CD4-positive, CD25-positive, alpha-beta regulatory T cell (primary cell): ENCODE results near the gene ACSBG1. TPM values are rescaled to one million over a fixed set of nuclear protein-coding genes. Genes with fewer than 3 reads are reported as not detected.
A peak's percentile ranks its signal among the peaks of the same experiment; 100 is the strongest.

ENCODE experiments used
- ATAC-seq, 2 donors: fragments of 150-1000 bp; cut with Tn5 transposase; one replicate each; pipeline ENCODE4 v1.10.0; 2021; ENCODE audit warnings: low read depth in 2 of 2, moderate number of reproducible peaks in 2 of 2, moderate library complexity in 1 of 2
- DNase-seq, 3 donors: peaks; one replicate each; pipeline versions ENCODE4 v3.0.0 to v3.0.0-alpha.2; 2012 to 2022; ENCODE audit warnings: mixed read lengths in 1 of 3
- H3K27ac ChIP-seq: one replicate; pipeline ENCODE4 v1.7.0; 2013; ENCODE audit warnings: mild to moderate bottlenecking, low read length; ENCODE audit not compliant: insufficient read depth, poor library complexity, severe bottlenecking
- H3K27me3 ChIP-seq: one replicate; pipeline ENCODE4 v1.7.0; 2013; ENCODE audit warnings: low read length; ENCODE audit not compliant: control insufficient read depth, insufficient read depth
- H3K36me3 ChIP-seq: one replicate; pipeline ENCODE4 v1.7.0; 2013; ENCODE audit warnings: mild to moderate bottlenecking, low read length, moderate library complexity; ENCODE audit not compliant: control insufficient read depth, insufficient read depth
- H3K4me1 ChIP-seq: 2 replicates; pipeline ENCODE4 v1.7.0; 2013; ENCODE audit warnings: mild to moderate bottlenecking, low read length; ENCODE audit not compliant: insufficient read depth, control insufficient read depth, poor library complexity, severe bottlenecking
- H3K4me3 ChIP-seq: one replicate; pipeline ENCODE4 v1.7.0; 2013; ENCODE audit warnings: low read depth, mild to moderate bottlenecking, low read length, moderate library complexity
- H3K9me3 ChIP-seq, 2 experiments: 1 replicate in 1 of 2; 2 replicates in 1 of 2; pipeline ENCODE4 v1.7.0; 2013; ENCODE audit warnings: low read length in 2 of 2, mild to moderate bottlenecking in 1 of 2, moderate library complexity in 1 of 2; ENCODE audit not compliant: control insufficient read depth in 2 of 2
- H3K27ac Mint-ChIP-seq, 3 donors: one replicate each; pipeline ENCODE4 v1.8.0; 2020 to 2022; ENCODE audit warnings: mild to moderate bottlenecking in 3 of 3, mixed read lengths in 3 of 3, moderate library complexity in 2 of 3
- H3K27me3 Mint-ChIP-seq: one replicate; pipeline ENCODE4 v1.8.0; 2022; ENCODE audit warnings: mild to moderate bottlenecking, mixed read lengths
- H3K36me3 Mint-ChIP-seq: one replicate; pipeline ENCODE4 v1.8.0; 2020; ENCODE audit warnings: mixed read lengths
- H3K4me1 Mint-ChIP-seq, 4 donors: one replicate each; pipeline ENCODE4 v1.8.0; 2020 to 2022; ENCODE audit warnings: mixed read lengths in 4 of 4, mild to moderate bottlenecking in 1 of 4
- H3K4me3 Mint-ChIP-seq, 4 donors: one replicate each; pipeline ENCODE4 v1.8.0; 2020 to 2022; ENCODE audit warnings: mild to moderate bottlenecking in 4 of 4, mixed read lengths in 4 of 4, moderate library complexity in 3 of 4
- H3K9me3 Mint-ChIP-seq, 7 donors: one replicate each; pipeline ENCODE4 v1.8.0; 2020 to 2022; ENCODE audit warnings: mixed read lengths in 7 of 7, mild to moderate bottlenecking in 3 of 7, moderate library complexity in 2 of 7
- polyA plus RNA-seq, 4 donors: library from polyadenylated mRNA; unstranded; fragments of 300-500 nt; fragmentation: Illumina TruSeq; gene quantifications; one replicate each; pipeline ENCODE4 v1.2.3, GENCODE V29; 2021
- total RNA-seq: library from RNA; stranded (reverse); gene quantifications from one replicate; pipeline ENCODE4 v1.2.3, GENCODE V29; 2022

ACSBG1 gene
- total and polyA plus RNA-seq, 5 donors from 2014 or later = 0.06 to 0.25 TPM; not detected in 3

DNA sequence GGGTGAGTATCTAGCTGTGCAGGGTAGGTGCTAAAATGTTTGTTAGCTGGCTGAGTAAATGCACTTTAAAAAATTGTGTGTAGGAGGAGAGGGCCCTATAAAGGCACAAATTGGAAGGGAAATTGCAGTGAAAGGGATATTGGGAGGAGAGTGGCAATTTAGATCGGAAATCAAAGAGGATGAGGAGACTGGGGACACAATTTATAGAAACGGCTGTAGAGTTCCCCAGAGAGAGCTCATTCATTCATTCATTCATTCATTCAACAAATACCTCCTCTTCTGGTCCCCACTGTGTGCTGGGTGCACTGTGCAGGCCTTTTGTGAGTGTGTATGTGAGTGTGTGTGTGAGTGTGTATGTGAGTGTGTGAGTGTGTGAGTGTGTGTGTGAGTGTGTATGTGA lies 32.4 kb upstream of the ACSBG1 start:
- H3K9me3 Mint-ChIP-seq = no peaks in the 10 kb centered on the region
- Histone ChIP-seq H3K27me3 (no peaks in the 10 kb centered on the region), H3K4me1 (peaks cover 20% of the 10 kb centered on the region), H3K27ac (no peak overlapping the region), H3K36me3 (peaks cover 11% of the 10 kb centered on the region), H3K4me3 (no peak overlapping the region), H3K9me3 (no peaks in the 10 kb centered on the region)
- peaks cover 4% of the 10 kb centered on the region for H3K27me3 Mint-ChIP-seq
- DNase-seq (no peak), ATAC-seq (no peak)
- H3K36me3 Mint-ChIP-seq = peaks cover 6% of the 10 kb centered on the region
- H3K27ac Mint-ChIP-seq = peak overlapping the region in 2 of 3 donors; percentile 93
- H3K4me1 Mint-ChIP-seq = peaks cover 15 to 55% (median 38%) of the 10 kb centered on the region in 4 donors
- H3K4me3 Mint-ChIP-seq = peak overlapping the region in 1 of 4 donors; percentile 97

DNA sequence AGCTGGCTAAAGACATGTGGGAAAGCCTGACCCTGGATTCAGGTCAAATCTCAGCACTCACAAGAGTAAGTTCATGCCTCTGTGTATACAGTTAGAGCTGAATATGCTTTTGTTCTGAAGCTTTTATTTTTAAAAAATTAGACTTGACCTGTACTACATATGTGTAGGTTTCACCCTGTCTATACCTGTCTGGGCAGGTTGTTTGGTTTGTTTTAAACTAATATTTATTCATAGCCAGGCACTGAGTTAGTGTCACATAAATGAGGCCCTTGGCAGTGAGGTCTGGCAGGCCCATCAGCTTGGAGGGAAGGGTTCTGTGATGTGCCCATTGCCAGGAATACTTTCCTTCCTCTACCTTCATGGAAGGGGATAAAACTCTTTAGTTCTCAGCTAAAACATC lies 31.9 kb upstream of the ACSBG1 start:
- peak overlapping the region; percentile 71 for H3K4me3 ChIP-seq
- DNase-seq = no peak
- peaks cover 10% of the 10 kb centered on the region for H3K36me3 ChIP-seq
- H3K27me3 ChIP-seq = no peaks in the 10 kb centered on the region
- Mint-ChIP-seq H3K4me3 (peak overlapping the region in 3 of 4 donors; percentile 90 to 97 (median 93)), H3K27ac (peak overlapping the region in 2 of 3 donors; percentile 93), H3K27me3 (peaks cover 4% of the 10 kb centered on the region), H3K9me3 (no peaks in the 10 kb centered on the region), H3K36me3 (peaks cover 6% of the 10 kb centered on the region), H3K4me1 (peaks cover 15 to 55% (median 38%) of the 10 kb centered on the region in 4 donors)
- H3K27ac ChIP-seq = no peak overlapping the region
- H3K4me1 ChIP-seq = peaks cover 20% of the 10 kb centered on the region
- H3K9me3 ChIP-seq = no peaks in the 10 kb centered on the region
- no peak for ATAC-seq

DNA sequence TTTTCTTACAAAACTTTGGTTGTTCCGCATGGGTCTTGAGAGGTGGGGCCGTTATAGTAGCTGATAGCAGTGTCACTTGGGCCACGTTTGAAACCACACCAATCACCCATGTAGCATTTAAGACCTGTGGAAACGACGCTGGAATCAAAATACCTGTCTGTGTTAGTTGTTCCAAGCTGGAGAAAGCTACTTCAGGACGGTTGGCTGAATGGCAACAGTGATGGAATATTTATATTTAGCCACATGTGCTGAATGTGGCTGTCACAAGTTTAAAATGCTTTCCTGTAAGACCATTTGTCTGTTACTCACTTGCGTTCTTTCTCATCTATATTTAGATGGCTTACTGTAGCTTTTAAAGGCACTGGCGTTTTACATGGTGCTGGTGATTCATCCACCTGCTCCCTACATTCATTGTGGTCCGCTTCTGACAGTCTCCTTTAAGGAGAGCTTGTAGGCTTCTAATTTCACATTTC lies 31.4 kb upstream of the ACSBG1 start:
- Histone ChIP-seq H3K27ac (peak overlapping the region; percentile 70), H3K4me3 (peak overlapping the region; percentile 71), H3K27me3 (no peaks in the 10 kb centered on the region), H3K9me3 (no peaks in the 10 kb centered on the region), H3K36me3 (peaks cover 6% of the 10 kb centered on the region), H3K4me1 (peaks cover 20% of the 10 kb centered on the region)
- peak in 1 of 3 donors; percentile 11 for DNase-seq
- Mint-ChIP-seq H3K9me3 (no peaks in the 10 kb centered on the region), H3K4me1 (peaks cover 15 to 55% (median 38%) of the 10 kb centered on the region in 4 donors), H3K27ac (peak overlapping the region; percentile 93 to 96 (median 95)), H3K27me3 (peaks cover 4% of the 10 kb centered on the region), H3K4me3 (peak overlapping the region; percentile 90 to 97 (median 92)), H3K36me3 (peaks cover 6% of the 10 kb centered on the region)
- ATAC-seq = no peak

DNA sequence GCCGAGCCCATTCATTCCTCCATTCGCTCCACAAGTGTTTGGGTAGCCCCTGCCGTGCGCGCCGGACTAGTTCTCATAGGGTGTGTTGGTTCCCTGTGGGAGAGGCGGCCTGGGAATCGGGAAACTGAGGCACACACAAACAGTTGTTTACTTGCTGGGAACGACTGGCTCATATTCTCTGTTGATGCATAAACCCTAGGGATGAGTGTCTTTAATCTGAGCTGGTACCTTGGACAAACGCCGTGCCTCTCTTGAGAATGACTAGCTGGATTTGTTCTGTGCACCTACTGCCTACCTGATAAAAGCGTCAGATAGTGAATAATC lies 30.7 kb upstream of the ACSBG1 start:
- peaks cover 3% of the 10 kb centered on the region for H3K36me3 ChIP-seq
- no peaks in the 10 kb centered on the region for H3K9me3 ChIP-seq
- H3K27me3 Mint-ChIP-seq = peaks cover 4% of the 10 kb centered on the region
- DNase-seq (no peak), ATAC-seq (no peak)
- H3K36me3 Mint-ChIP-seq = peaks cover under 1% of the 10 kb centered on the region
- H3K4me1 ChIP-seq = peaks cover 20% of the 10 kb centered on the region
- peaks cover 15 to 51% (median 37%) of the 10 kb centered on the region in 4 donors for H3K4me1 Mint-ChIP-seq
- H3K4me3 ChIP-seq = peak overlapping the region; percentile 71
- H3K27me3 ChIP-seq = no peaks in the 10 kb centered on the region
- H3K27ac ChIP-seq = peak overlapping the region; percentile 70
- H3K9me3 Mint-ChIP-seq = no peaks in the 10 kb centered on the region
- peak overlapping the region; percentile 93 to 96 (median 95) for H3K27ac Mint-ChIP-seq
- peak overlapping the region; percentile 90 to 97 (median 92) for H3K4me3 Mint-ChIP-seq

DNA sequence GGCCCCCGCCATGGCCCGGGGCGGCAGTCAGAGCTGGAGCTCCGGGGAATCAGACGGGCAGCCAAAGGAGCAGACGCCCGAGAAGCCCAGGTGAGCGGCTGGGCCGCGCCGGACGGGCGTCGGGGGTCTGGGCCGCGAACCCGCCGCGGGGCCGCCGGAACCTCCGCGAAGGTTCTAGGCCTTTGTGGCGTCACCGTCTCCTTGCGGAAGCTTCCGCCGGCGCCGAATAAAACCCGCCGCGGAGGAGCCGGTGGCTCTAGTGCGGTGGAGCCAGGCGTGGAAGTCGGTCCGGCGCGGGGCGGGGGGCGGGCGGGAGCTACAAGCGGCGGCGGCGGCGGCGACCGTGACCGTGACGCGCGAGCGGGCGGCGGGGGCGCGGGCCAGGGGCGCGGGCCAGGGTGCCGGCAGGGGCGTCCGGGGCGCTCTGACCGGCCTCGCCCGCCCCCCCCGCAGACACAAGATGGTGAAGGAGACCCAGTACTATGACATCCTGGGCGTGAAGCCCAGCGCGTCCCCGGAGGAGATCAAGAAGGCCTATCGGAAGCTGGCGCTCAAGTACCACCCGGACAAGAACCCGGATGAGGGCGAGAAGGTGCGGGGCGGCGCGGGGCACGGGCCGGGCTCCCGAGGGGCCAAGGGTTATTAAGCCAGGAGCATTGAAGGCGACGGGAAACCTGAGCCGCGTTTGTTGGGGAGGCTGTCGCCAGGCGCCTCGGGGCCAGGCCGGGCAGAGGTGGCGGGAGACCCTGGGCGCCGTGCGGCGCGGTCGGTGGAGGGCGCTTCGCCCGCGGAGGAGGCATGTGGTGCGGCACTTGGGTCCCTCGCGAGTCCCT lies 30.2 kb upstream of the ACSBG1 start, which contains the start of gene DNAJA4:
DNAJA4 (plus strand) TSS at position 259 of the 833 bp plus-strand sequence; CDS start at position 461, 202 bp downstream.
- Histone ChIP-seq H3K36me3 (peaks cover 3% of the 10 kb centered on the region), H3K27me3 (no peaks in the 10 kb centered on the region), H3K4me3 (peak within 1 kb of the TSS; percentile 71), H3K9me3 (no peaks in the 10 kb centered on the region), H3K4me1 (peaks cover 20% of the 10 kb centered on the region), H3K27ac (peak within 1 kb of the TSS; percentile 70)
- peak within 1 kb of the TSS; percentile 93 to 96 (median 95) for H3K27ac Mint-ChIP-seq
- ATAC-seq = peak; percentile 72 to 78
- peak; percentile 54 to 80 (median 75) for DNase-seq
- peaks cover 4% of the 10 kb centered on the region for H3K27me3 Mint-ChIP-seq
- H3K36me3 Mint-ChIP-seq = no peaks in the 10 kb centered on the region
- peak within 1 kb of the TSS; percentile 90 to 97 (median 92) for H3K4me3 Mint-ChIP-seq
- H3K4me1 Mint-ChIP-seq = peaks cover 15 to 45% (median 37%) of the 10 kb centered on the region in 4 donors
- H3K9me3 Mint-ChIP-seq = no peaks in the 10 kb centered on the region

DNA sequence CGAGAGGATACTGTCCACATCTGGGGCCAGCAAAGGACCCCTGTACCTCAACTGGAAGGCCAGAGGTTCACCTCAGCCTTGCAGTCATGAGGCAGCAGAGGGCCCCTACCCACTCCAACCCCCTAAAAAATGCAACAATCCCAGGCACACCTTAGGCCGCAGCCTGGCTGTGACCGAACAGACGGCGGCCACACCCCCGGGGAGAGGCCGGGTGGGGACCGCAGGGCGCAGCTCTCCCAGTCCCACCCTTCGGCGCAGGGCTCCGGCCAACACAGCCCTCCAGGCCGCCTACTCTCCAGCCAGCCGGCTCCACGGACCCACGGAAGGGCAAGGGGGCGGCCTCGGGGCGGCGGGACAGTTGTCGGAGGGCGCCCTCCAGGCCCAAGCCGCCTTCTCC lies 29.5 kb upstream of the ACSBG1 start:
- Histone ChIP-seq H3K27ac (peak overlapping the region; percentile 70), H3K27me3 (no peaks in the 10 kb centered on the region), H3K4me3 (no peak overlapping the region), H3K36me3 (peaks cover under 1% of the 10 kb centered on the region), H3K9me3 (no peaks in the 10 kb centered on the region), H3K4me1 (peaks cover 20% of the 10 kb centered on the region)
- H3K9me3 Mint-ChIP-seq = peaks cover 0 to 1% (median 0%) of the 10 kb centered on the region in 7 donors
- H3K36me3 Mint-ChIP-seq = no peaks in the 10 kb centered on the region
- ATAC-seq (no peak), DNase-seq (no peak)
- H3K4me3 Mint-ChIP-seq = peak overlapping the region; percentile 73 to 88 (median 81)
- peaks cover 4% of the 10 kb centered on the region for H3K27me3 Mint-ChIP-seq
- H3K27ac Mint-ChIP-seq = peak overlapping the region in 2 of 3 donors; percentile 75 to 88
- H3K4me1 Mint-ChIP-seq = peaks cover 15 to 43% (median 35%) of the 10 kb centered on the region in 4 donors

DNA sequence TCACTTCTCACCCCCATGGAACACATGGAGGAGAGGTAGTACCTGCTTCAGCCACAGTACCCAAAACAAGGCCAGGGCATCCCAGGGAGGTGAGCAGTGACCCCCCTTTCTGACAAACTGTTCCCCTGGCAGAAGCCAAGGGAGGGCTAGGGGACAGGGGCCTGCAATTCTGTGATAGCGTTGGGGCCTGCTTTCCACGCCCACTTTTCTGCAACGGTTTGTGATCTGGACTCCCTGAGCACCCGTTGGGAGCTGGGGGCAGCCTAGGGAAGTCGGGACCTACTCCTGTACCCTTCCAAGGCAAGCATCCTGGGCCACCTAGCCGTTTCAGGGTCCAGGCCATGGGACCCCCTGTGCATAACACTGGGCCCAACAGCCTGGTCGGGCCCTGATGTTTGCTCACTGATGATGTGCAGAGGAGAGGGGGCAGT lies 29.0 kb upstream of the ACSBG1 start:
- peak overlapping the region; percentile 73 to 88 (median 81) for H3K4me3 Mint-ChIP-seq
- no peaks in the 10 kb centered on the region for H3K36me3 ChIP-seq

More for the DNA sequence above, 29.0 kb upstream of the ACSBG1 start:
- H3K9me3 Mint-ChIP-seq = peaks cover 0 to 3% (median 0%) of the 10 kb centered on the region in 7 donors
- no peaks in the 10 kb centered on the region for H3K36me3 Mint-ChIP-seq
- peaks cover 4% of the 10 kb centered on the region for H3K27me3 Mint-ChIP-seq
- ATAC-seq = no peak
- H3K4me1 ChIP-seq = peaks cover 20% of the 10 kb centered on the region
- peak in 1 of 3 donors; percentile 25 for DNase-seq
- peaks cover 15 to 37% (median 30%) of the 10 kb centered on the region in 4 donors for H3K4me1 Mint-ChIP-seq
- H3K4me3 ChIP-seq = no peak overlapping the region
- no peaks in the 10 kb centered on the region for H3K27me3 ChIP-seq
- H3K27ac Mint-ChIP-seq = peak overlapping the region; percentile 60 to 88 (median 75)
- no peak overlapping the region for H3K27ac ChIP-seq
- H3K9me3 ChIP-seq = no peaks in the 10 kb centered on the region
